GM18526 (cell line): ENCODE results near the gene MAP2K5.

ENCODE experiments used
- POLR2A ChIP-seq: IDR thresholded peaks from 3 replicates; pipeline ENCODE4 v1.6.1; 2011; ENCODE audit not compliant: insufficient read length; ENCODE audit errors: extremely low read depth

The MAP2K5 gene

DNA sequence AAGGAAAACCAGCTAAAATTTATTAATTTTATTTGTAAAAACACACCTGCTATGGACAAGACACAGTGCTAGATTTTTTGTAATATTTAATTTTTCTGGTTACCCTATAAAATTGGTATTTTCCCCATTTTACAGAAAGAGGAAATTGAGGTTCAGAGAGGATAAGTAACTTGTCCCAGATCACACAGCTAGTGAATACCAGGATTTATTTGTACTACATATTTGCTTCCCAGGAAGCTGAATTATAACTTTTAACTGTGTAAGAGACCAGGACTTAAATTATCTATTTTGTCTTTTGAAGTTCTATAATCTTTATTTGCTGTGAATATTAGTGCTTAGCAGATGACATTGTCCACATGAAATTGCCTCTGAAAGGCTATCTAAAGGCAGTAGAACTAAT, 49.7 kb downstream of the MAP2K5 start:
- TF ChIP-seq POLR2A: no peak

DNA sequence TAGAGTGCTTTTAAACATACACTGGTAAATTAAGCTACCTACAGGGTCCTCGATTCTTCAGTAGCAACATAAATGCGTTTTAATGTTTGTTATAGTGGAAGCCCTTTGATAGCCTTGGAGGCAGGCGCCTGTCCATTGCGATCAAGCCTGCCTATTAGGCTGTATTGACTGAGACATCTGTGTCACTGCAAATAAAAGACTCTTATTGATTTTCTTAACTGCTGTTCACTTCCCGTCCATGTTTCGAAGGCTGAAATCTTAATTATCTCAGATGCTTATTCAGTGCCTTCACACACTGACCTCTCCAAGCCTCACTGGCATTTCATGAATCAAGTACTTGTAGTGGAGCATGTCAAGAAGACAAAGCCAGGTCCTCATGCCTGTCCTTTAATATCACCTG, 51.1 kb downstream of the MAP2K5 start:
- no peak for TF ChIP-seq POLR2A

DNA sequence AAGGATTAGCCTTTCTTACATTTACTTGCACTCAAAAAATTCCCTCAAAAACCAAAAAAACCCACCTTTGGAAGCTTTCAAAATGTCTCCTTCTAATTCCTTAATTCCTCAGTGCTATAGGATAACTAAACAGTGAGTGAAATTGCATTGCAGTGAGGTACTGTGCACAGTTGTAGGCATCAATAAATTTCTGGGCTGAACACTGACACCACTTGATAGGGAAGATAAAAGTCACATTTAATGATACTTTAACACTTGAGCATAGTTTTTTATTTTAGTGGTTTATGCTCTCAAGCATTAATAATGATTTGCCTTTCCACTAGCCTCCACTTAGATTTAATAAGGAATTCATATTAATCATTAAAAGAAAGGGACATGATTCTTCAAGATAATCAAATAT, 52.3 kb downstream of the MAP2K5 start:
- TF ChIP-seq POLR2A: no peak

DNA sequence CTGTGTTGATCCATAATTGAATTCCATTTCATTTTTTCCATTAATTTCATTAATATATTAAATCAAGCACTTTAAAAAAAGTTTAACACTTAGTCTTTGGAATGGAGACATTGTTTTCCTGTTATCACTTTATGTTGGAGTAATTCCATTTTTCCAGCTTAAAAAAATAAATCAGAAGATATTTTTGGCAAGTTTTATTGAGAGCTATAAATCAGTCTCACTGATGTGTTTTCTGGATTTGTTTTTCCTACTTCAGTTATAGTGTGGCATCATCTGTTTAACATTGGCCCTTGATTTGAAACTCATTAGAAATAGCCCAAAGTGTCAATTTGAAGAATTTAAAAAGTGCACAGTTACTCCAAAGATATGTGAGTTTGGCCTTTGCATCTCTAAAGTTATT, 53.1 kb downstream of the MAP2K5 start:
- no peak for TF ChIP-seq POLR2A

DNA sequence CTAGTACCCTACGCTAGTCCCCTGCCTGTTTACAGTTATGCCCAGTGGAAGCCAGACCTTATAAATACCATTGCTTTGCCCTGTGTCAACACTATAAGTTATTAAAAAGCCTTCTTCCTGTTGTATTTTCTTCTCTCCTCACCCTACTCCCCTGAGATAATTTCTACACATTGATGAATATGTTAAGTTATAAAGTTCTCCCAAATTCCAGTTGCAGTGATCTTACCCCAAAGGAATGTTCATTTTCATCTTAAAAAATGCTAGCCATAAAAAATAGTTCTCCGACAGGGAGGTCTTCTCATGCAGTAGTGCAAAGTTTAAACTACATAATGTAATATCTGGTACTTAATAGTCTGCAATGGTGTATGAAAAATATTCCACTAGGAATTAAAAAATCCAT, 58.6 kb downstream of the MAP2K5 start:
- no peak for TF ChIP-seq POLR2A

DNA sequence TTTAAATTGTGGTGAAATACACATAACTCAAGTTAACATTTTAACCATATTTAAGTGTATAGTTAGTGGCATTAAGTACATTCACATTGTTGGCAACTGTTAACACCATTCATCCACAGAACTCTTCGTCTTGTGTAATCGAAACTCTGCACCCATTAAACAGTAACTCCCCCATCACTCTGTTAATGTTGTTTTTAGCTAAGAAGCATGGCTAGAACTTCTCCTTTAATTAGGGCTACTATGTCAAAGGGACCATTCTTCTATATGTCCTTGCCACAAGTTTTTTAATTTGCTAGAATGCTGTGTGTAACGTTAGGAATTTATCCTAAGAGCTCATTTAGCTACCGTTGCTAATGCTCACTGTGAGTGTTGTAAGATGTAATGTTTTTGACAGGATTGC, 60.6 kb downstream of the MAP2K5 start:
- no peak for TF ChIP-seq POLR2A

DNA sequence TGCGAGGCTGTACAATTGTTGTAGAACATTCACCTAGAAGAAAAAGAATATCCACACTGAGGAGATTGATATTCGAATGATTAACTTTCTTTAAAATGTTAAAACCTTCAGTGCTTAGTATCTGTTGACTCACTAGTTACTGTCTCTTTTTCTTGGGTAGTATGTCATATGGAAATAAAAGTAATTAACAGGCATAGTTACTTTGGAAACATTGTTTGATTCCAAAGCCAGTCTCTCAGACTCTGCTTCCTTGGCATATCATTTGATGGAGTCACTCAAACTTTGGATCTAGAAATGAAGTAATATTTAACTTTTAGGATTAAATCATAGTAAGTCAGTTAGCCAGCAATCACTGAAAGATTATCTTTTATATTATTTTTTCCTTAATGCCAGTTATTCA, 63.4 kb downstream of the MAP2K5 start:
- no peak for TF ChIP-seq POLR2A

DNA sequence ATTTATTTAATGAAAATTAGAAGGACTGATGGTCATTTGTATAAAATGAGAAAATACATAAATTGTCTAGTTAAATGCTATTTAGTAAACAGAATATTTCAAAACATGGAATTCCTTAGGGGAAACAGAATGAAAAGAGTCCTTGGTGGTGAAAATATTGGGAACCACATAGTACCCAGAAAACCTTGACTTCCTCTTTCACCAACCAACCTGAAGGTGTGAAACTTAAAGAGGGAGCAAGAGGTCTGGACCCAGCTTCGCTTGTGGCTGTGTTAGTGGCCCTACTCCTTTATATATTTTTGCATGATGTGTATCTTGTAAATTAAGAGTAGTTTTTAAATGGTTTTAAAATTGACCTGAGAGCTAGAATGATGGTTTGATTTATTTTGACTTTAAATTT, 64.2 kb downstream of the MAP2K5 start:
- TF ChIP-seq POLR2A: no peak

DNA sequence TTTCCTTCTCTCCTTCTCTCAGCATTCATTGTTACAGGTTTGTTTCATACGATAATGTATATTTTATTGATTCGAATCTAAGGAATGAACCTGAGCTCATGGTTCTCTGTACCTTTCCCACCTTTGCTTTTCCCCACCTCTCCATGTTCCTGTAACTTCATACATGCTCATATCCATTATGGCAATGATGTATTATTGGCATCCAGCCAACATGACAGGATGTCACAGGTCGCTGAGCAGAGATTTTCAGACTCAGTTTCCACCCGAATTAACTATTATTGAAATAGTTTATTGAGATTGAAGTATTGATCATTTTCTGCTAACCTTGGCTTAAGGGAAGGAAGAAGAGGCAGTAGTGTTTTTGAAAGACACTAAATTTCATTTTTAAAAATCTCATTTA, 64.8 kb downstream of the MAP2K5 start:
- no peak for TF ChIP-seq POLR2A

DNA sequence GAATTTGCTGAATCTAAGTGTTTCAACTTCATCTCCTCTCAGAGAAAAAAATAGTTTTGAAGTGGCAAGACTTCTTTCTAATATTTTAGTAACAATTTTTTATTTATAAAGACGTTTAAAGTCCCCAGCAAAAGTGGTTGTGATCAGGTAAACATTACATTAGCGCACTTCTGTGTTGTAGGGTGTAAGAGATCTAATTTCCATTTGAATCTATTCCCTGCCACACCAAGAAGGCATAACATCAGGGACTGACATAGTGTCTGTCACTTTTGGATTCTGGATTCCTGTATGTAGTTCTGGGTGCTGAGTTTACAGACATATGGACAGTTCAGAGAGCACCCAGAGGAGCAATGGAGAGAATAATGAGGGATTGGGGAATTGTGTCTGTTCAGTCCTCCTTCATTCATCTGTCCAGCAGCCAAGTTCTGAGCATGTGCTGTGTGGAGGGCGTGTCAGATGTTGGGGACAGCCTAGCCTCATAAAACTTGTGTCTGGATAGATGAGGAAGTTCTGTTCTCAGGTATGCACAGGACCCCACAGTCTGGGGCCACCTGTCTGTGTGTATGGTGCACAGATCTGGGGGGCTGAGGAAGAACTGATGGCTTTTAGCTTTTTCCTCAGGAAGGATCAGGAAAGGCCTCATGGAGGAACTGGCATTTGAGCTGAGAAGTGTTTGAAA, 65.6 kb downstream of the MAP2K5 start:
- no peak for TF ChIP-seq POLR2A

DNA sequence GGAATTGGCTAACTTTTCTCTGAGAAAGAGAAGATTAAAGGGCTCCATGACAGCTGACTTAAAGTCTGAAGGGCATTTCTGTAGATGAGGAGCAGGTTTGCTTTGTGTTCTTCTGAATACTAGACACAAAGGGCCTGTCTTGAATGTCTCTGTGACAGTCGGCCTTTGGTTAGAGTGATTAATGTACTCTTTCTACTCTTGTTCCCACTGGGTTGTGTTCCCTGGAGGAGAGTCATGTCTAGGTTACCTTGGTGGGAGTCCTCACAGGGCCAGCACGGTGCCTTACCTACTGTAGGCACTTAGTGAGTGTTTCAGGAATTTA, 66.1 kb downstream of the MAP2K5 start:
- no peak for TF ChIP-seq POLR2A

DNA sequence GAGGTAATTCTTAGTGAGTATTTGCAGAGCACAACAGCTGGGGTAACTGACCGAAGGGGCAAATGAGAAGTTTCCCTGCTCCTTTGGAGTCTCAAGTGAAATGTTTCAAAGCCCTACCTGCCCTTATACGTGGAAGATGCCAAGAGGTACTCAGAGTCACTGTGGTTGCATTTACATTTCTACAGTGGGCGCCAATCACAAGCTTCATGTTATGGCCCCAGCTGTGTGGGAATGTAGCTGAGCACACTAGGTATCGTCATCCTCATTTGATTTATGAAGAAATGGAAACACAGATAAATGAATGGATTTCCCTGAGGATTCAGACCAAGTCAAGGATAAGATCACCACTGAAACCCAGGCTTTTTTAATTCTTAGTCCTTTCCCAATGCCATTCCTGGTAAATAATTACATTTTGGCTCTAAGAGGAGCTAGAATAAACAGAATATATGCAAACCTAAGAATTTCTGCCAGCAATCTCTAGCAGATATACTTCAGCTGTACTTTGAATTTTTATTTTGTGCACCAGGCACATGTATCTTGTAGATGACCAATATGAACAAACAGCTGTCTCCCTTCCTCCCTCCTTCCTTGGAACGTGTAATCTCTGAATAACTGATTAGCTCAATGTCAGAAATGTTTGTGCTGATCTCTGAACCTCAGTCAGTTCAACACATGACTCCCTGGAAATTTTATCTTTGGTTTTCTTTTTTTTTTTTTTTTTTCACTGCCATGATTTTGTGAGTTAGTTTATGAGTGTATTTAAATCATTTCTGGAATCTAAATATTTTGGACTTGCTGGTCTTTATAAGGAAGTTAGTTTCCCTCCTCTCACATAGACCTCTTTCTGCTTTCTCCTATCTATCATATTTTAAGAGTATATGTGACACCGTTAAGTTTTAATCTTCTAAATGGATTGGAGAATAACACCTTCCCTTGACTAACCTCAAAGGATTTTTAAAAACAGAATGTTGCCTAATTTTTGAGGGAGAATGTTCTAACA, 69.2 kb downstream of the MAP2K5 start:
- no peak for TF ChIP-seq POLR2A

DNA sequence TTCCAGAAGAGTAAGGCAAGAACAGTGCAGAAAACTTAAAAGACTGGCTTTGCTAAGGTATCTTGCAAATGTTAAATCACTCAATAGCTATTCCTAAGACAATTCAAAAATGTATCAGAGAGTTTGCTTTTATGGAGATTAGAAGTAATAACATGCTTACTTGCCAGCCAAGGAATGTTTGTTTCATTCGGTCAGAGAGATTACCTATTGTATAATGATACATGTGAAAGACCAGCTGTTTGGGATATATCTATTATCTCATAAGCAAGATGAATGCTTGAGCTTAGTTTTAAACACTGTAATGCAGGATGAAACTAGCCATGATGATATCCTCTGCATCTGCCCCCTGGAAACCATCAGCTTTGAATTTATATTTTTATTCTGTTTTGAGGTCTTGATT, 70.7 kb downstream of the MAP2K5 start:
- TF ChIP-seq POLR2A: no peak

DNA sequence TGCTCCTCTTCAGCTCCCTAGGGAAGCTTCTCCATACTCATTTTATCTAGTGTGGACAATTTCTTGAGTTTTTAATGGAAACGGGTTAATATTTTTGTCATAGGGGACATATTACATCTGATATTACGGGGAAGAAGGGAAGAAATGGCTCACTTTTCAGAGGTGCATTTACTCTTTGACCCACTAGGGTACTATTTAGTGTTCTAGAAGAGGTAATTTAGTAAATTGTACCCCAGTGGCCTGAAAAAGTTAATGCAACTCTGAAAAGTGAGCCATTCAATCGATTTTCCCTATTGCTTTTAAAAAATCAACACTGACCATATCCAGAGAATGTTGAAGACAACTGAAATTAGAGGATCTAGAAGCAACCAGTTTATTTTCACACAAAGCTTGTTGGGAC, 71.2 kb downstream of the MAP2K5 start:
- TF ChIP-seq POLR2A: no peak

DNA sequence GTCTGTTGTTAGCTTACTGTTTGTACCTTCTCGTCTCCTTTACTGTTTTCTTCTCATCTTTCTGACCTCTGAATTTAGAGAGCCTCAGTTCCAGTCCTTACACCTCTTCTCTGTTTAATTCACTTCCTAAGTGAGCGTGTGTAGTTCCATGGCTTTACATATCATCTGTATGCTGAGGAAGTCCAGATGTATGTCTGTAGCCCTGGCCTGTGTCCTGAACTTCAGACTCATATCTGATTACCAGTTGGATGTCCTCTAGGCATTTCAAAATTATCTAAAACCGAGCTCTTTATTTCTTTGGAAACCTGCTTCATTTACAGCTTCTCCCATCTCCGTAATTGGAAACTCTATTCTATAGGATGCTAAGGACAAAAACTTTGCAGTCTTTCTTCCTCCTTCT, 75.8 kb downstream of the MAP2K5 start:
- TF ChIP-seq POLR2A: no peak

DNA sequence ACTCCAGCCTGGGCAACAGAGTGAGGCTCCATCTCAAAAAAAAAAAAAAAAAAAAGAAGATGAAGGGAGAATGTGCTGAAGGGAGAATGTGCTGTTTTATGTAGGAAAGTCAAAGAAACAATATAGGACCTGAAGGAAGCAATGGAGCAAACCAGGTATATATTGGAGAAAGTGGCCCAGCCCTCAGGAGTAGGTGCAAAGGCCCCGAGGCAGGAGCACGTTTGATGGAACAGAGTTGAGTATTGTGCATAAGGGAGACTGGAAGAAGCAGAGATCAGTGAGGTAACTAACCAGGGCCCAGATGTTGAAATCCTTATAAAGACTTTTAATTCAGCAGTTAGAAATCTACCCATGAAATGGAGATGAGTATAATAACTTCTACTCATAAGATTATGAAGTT, 79.6 kb downstream of the MAP2K5 start:
- TF ChIP-seq POLR2A: no peak
